NK-92 (cell line): ENCODE measurements around the gene RNF31.

Experiments
- DNase-seq: peaks from one replicate; lab custom pipeline; 2025; ENCODE audit not compliant: unreplicated experiment; lab: John Stamatoyannopoulos, UW

Gene RNF31

GRCh38 chr14:24181371-24182077 lies 34.2 kb downstream of the RNF31 start:
- no peak for DNase-seq

GRCh38 chr14:24182110-24182882 lies 35.0 kb downstream of the RNF31 start:
- no peak for DNase-seq

DNA sequence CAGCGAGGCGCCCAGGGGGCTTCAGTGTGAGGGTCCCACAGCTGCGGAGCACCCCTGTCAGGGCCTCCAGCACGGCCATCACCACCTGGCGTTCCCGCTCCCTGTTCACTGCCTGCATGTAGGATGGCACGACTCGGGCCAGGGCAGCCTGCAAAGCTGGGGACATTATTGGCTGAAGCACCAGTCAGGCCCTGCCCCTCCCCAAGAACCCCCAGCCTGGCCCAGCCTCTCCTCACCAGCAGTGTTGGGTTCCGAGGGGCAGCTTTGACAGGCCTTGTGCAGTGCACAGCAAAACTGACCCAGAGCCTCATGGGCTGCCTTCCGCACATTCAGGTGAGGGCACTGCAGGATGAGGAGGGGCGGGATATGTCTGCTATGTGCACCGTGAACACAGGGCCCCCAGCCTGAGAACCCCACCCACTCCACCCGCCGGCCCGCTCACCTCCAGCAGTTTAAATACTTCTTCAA lies 35.8 kb downstream of the RNF31 start:
- no peak for DNase-seq

DNA sequence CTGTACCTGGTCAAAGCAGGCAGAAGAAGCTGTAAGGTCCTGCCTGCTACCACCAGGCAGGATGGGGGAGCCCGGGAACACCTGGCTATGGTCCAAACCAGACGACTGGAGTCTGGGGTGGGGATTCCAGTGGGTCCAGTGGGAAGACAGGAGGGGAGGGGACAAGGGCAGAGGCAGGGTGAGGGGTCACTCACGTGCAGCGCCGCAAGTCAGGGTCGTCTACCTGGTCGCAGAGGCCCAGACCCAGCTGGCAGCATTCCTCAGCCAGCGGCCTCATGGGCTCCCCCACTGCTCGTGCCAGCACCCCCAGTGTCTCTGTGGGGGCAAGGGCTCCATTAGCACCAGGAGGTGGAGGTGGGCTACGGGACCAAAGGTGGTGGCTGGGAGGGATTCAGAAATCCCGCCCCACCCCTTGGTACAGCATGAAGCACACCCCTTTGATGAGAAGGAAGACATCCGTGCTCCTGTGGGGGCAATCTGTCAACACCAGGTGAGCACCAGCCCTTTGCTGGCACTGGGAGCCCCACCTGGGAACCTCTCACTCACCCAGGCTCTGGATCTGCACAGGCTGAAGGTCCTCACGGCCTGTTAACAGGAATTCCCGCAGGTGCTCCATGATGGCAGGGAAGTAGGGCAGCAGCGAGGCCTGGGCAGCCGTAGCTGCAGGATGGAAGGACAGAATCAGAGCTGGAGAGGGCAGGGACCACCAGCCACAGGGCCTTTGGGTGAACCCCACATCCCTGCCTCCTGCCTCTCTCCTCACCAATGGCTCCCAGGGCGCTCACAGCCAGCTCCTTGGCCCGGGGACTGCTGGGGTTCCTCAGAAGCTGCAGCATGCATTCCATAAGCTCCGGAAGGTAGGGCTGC lies 37.0 kb downstream of the RNF31 start:
- no peak for DNase-seq

DNA sequence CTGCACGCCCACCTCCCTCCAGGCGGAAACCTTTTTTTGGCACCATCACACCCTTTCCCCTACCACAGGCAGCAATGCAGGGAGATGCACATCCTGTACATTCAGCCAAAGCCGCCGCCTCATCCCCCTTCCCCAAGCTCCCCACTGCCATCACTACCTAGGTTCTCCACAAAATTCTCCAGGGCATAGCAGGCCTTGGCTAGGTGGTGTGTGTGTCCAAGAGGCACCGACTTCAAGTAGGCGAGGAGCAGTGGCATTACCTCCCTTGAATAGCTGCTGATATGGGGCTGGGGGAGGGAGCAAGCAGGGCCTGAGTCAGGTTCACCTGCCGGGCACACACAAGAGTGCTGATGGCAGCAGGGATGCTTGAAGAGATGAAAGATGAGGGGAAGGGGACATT lies 37.7 kb downstream of the RNF31 start:
- DNase-seq, result no peak

- no peak for DNase-seq
Measured at GRCh38 chr14:24185741-24186140, 38.4 kb downstream of the RNF31 start.

- DNase-seq, result no peak
Measured at GRCh38 chr14:24186831-24187538, 39.7 kb downstream of the RNF31 start.

DNA sequence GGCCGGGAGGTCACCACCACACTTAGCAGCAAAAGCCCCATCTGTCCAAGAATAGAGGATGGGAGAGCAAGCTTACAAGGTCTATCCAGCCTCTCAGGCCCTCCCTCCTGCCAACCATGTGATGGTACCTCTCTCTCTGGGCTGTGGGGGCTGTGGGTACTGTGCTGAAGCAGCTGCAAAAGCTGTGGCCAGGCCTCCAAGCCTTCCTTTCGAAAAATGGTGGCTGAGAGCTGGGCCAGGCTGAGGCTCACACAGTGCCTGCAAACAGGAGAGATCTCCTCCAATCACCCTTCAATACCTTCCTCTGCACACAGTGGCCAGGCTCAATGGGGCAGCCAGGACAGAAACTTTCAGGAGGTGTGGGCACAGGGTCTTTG lies 40.2 kb downstream of the RNF31 start:
- DNase-seq, result no peak

GRCh38 chr14:24188251-24189058 lies 41.2 kb downstream of the RNF31 start, which contains the start of gene IPO4:
Gene IPO4 (minus strand): TSS chr14:24188816. CDS start chr14:24188787, 29 bp downstream.
- peak; percentile 74 for DNase-seq

- DNase-seq, result no peak
Measured at GRCh38 chr14:24189059-24189375, 41.7 kb downstream of the RNF31 start.

DNA sequence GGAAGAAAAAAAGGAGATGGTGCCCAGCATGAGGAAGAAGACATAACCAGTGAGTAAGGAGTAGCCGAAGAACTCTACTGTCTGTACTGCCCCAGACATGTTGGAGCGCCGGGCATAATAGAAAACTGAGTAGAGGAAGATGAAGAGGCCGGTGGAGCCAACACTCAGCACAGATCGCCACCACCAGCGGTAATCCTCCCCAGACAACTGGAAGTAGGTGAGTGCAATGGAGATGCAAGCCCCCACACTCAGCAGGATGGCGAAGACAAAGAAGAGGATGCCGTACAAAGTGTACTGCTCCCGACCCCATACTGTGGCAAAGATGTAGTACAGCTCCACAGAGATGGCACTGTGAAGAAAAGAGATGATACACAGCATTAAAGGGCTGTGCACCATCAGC lies 42.2 kb downstream of the RNF31 start:
- DNase-seq, result no peak

- no peak for DNase-seq
Measured at GRCh38 chr14:24190416-24190815, 43.1 kb downstream of the RNF31 start.

DNA sequence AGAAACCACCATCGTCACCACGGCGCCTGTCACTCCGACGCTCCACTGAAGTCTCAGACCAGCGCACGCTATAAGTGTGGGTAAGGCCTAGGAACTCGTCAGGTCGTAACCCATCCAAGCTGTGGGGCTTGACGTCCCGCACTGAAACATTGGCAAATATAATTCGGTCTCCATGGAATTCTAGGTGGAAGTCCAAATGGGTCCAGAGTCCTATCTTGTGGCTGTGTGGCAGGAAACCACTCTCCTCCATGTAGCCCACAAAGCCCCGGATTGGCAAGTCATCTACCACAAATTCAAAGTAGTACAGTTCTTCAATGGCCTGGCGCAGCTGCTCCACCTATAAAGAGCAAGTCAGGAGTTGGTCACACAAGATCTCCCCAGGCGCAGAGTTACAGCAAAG lies 45.6 kb downstream of the RNF31 start:
- no peak for DNase-seq

DNA sequence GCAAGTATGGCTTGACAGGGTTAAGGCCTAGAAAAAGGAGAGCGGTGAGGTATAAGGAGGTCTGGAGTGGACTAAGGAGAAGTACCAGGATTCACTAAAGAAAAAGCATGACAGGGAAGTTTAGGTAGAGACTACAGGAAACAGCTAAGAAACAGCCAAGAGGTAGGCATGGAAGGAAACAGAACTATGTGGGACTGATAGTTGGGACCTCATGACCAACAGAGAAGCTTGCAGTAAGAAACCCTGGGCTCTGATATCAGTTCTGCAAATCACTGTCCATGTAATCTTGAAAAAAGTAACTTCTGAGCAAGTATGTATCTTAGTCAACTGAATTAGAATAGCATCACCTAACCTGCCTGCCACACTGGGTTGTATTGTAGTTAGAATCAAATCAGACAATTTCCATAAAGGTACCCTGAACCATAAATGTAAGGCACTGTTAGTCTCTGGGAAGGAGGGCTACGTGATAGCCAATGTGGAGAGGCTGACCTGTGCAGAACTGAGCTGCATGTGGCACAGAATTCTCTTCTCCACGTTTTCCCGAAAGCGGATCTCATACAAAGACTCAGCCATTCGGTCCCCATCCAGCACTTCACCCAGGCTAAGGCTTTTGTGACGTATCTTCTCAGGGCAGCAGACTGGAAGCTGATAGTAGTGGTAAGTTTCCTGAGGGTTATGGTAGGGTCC lies 47.0 kb downstream of the RNF31 start:
- DNase-seq, result no peak

- no peak for DNase-seq
Measured at GRCh38 chr14:24194873-24195185, 47.5 kb downstream of the RNF31 start.

GRCh38 chr14:24195186-24196070 lies 48.1 kb downstream of the RNF31 start, which contains the start of gene TM9SF1:
Gene TM9SF1 (minus strand): TSS chr14:24195441. CDS start chr14:24195019, 422 bp downstream.
- peak; percentile 33 for DNase-seq

DNA sequence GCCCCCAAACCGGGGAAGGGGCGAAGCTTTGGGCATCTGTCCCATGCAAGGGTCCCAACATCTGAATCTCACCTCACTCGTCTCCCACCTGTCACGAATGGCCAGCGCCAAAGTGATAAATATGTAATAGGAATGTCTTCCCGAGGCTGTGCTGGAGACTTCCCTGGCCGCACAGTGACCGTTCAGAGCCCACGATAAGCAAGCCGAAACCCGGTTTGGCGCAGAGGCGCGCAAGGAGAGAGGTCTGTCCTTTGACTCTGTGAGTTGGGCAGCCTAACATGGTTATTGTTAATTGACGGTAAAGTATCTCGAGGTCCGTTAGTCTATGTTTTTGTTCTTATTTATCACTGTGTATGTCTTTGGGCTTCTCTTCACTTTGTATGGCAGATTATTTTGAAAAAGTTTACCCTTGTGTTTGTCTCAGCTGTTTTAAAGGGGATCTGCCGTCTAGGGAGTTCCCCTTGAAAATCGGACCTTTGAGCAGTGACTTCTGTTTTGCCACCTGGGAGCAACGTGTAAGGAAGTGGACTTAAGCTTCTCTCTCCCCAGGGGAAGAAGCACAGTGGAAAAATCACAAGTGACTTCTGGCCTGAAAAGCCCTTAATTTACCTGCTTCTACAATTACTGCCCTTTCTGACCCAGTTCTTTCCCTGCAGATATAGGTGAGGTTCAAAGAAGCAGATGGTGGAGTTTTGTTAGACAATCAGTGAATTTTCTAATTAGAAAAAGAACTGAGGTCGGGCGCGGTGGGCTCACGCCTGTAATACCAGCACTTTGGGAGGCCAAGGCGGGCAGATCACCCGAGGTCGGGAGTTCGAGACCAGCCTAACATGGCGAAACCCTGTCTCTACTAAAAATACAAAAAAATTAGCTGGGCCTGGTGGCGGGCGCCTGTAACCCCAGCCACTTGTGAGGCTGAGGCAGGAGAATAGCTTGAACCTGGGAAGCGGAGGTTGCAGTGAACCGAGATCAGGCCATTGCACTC lies 49.1 kb downstream of the RNF31 start:
- no peak for DNase-seq
